HG03066 (cell line): Measurements from ENCODE around the gene VAV2.
"Not testable (repeated sequence)": the region's sequence is repeated elsewhere in the genome, so short reads cannot be mapped to it uniquely, and the experiment has no call there.

Experiments used
- ATAC-seq: cut with Tn5 transposase; IDR thresholded peaks from one replicate; pipeline ENCODE4 v1.9.1; 2021; ENCODE audit warnings: low read depth; ENCODE audit not compliant: unreplicated experiment

The VAV2 gene

DNA sequence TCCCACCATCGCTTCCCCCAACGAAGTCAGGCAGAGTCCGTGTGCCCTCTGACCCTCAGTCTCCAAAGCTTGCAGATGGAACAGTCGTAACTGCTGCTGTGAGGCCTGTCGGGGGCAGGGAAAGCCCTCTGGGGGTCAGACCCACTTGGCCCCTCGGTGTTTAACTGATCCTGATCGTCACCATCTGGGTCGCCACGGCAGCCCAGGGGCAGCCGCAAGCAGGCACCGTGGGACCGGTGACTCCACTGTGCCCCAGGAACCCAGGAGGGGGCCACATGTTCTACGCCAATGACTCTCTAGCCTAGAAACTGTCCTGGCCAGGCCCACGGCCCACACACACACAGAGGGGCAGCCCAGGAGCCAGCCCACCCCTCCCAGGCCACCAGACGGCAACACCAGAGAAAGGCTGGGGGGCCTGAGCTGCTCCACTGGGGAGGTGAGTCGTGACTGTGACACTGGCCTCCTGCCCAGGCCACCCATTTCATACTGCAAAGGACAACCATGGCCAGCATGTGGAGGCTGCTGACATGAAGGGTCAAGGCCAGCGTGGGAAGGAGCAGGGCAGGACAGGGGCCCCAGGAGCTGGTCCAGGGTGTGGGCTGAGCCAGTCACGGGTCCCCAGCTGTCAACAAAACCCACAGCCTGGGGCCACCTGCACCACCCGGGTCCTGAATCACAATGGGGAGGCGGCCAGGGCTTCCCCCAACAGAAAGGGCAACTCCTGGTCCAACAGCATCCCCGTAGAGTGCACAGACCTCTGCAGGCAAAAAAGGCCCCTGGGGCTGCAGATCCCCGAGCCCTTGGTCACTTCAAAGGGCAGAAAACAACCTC lies 20.8 kb downstream of the VAV2 start:
- no peak for ATAC-seq

DNA sequence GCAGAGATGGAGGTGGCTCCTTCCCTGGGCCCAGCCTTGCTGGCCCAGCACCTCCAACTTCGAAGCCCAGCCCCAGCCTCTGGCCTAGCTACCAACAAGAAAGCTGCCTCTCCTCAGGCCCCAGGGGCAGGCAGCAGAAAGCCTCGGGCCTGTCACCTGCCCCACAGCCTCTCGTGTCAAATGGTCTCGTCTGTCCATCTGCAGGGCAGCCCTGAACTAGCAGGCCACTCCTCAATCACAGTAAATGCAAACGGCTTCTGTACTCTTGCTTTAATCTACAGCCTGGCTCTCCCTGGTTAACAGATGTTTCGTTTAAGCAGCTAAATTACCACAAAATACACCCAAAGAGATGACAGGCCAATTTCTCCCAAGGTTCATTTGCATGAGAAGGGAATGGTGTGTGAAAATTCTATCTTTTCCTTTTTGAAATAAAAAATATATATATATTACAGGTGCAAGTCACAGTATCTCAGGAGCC lies 21.5 kb downstream of the VAV2 start:
- ATAC-seq = no peak

DNA sequence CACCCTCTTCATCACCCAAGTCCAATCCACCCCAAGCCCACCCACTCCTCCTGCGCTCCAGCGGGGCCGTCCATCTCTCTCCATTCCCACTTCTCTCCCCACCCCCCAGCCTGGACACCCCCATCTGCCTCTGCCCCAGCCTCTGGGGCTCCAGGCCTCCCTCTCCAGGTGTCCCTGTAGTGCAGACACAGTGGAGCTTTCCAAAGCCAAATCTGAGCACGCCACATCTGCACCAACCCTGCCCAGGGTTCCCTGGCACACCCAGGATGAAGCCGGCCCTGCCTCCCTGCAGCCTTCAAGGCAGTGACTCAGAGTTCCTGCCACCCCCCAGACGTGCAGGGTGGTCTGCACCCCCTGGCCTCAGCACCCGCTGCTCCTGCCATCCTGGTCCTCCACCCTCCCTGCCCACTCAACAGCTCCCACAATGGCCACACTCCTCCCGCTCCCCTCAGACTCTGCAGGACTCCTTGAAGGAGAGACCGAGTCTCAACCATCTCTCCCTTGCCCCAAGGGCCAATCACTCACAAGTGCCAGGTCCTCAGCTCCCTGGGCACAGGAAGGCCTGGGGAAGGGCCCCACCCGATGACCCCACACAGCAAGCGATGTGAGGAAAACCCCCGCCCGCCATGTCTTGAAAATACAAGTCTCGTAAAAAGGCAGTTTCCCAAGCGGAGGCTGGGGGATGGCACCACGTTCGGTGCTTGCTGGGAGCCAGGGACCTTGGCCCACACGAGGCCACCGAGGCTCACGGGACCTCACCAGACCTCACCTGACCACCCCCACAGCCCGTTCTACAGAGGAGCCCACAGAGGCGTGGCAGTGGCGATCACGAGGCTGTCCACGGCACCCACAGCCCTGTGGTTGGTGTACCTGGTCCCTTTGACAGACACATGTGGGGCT lies 22.2 kb downstream of the VAV2 start:
- no peak for ATAC-seq

DNA sequence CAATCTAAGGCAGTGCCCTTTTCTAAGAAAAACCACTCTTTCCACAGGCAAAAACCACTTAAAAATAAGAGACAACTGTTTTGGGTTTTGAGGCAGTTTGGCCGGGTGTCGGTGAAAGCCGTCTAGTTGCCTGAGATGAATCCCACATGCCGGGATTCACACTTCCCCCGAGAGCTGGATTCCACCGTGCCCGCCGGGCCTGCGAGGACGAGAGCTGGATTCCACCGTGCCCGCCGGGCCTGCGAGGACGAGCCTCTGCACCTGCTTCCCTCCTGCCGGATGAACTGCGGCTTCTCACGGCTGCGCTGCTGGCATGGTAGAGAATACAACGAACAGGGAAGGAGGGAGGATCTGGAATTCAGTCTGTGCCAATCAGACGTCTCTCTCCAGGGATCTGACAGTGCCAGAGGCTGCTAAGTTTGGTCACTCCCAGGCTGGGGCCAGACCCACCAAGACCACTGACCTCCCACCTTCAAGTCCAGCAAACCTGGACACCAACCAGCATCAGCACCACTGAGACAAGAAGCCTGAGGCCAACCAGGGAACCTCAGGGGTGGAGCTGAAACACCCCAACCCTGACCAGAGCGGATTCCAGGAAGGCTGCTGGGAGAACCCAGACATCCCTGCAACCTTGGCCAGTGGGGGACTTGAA lies 23.0 kb downstream of the VAV2 start:
- no peak for ATAC-seq

DNA sequence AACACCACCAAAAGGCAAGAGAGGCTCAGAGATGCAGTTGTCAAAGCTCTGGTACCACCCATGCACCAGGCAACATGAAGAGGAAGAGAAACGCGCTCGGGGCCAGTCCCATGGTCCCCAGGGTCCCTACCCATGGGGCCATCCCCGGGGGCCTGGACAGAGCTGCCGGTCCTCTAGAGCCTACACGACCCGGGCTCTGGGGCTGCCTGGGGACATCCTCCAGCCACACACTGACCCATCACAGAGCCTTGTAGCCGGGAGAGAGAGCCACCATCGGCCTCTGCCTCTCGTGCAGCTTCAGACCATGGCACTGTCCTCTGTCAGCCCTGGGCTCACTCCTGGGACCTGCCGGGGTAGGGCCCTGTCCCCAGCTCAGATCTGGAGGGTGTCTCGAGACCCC lies 23.7 kb downstream of the VAV2 start:
- no peak for ATAC-seq

DNA sequence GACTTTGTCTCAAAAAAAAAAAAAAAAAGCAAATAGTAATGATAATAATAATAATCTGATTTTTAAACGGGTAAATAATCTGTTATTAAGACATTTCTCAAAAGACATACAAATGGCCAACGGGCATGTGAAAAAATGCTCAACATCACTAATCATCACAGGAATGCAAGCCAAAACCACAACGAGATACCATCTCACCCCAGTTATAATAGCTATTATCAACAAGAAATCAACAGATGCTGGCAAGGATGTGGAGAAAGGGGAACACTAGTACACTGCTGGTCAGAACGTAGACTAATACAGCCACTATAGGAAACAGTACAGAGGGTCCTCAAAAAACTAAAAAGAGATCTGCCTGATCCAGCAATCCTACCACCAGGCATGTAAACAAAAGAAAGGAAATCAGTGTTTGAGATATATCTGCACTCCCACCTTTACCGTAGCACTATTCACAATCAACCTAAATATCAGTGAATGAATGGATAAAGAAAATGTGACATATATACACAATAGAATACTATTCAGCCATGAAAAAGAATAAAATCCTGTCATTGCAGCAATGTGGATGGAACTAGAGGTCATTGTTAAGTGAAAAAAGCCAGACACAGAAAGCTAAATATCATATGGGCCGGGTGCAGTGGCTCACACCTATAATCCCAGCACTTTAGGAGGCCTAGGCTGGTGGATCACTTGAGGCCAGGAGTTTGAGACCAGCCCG lies 24.9 kb downstream of the VAV2 start:
- ATAC-seq = no peak

DNA sequence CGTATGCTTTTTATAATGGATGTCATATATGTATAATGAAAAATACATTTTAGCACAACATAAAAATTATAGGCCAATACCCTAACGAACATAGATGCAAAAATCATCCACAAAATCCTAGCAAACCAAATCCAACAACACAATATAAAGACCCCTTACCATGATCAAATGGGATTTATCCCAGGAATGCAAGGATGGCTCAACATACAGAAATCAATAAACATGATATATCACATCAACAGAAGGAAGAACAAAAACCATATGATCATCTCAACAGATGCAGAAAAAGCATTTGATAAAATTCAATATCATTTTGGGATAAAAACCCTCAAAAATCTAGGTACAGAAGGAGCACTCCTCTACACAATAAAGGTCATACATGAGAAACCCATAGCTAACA lies 27.7 kb downstream of the VAV2 start:
- no peak for ATAC-seq

DNA sequence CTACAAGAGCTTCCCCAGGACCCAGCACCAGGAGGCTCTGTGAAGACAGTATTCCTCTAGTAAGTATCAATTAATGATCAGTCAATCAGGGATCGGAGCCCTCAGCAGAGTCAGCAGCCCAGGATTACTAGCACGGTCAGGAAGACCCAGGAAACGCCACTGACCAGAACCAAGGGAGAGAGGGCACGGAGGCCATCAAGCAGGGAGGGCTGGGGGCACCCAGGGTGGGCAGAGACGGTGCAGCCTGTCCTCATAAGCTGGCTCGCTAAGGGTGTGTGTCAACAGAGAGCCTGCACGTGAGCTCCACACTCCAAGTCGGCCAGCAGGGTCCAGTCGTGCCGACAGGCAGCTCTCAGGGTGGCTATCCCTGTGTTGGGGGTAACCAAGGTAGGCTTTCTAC lies 29.0 kb downstream of the VAV2 start:
- ATAC-seq = no peak

DNA sequence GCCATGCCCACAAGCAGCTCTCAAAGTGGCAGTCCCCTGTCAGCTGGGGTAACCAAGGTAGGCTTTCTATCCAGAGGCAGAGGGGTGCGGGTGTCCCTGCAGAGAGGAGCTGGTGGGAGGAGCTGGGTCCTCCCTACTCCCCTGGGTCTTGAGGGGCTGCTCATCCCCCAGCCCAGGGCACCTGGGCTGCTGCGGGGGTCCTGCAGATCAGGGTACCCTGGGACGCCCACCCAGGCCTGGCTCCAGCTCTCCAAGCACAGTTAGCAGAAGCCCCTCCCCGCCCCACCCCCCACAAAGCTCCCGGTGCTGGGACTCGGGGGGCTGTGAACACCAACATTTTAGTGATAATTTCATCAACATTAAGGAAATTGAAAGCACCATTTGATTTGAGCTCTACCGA lies 29.8 kb downstream of the VAV2 start:
- ATAC-seq = no peak

DNA sequence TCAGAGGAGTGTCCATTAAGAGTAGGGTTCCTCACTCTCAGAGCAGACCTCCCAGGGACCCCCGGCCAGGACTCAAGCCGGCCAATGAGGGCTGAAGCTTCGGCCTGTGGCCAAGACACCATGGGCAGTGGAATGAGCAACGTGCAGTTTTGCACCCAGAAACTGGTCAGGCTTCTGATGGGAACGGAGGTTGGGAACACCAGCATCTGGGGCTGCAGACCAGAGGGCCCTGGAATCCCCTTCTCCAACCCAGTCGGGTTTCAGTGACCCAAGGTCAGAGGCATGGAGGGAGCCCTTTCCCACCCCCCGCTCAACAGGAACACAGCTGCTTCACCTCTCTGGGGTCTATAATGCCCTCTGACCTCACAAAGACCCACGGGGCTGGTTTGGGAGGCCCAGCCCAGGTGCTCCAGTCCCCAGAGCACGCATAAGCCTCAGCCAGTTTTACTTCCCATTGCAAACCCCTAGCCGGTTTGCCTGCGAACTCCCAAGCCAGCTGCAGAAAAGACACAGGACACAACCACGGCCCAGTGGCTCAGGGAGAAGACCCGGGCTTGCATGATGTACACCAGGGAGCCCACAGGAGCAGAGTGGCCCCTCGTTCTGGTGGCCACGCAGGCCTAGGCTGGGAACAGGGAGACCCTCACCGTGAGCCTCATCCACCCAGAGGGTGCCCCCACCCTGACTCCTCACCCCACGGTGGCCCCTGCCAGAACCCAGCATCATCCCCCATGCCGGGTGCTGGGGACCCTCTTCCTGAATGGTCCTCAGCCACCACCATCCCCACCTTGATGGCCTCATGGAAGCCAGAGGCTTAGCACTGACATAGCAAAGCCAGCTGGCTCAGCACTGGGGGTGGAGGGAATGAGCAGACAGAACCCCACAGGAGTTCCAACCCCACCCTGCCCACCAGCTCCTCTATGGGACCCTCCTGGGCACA lies 30.6 kb downstream of the VAV2 start:
- ATAC-seq = no peak

DNA sequence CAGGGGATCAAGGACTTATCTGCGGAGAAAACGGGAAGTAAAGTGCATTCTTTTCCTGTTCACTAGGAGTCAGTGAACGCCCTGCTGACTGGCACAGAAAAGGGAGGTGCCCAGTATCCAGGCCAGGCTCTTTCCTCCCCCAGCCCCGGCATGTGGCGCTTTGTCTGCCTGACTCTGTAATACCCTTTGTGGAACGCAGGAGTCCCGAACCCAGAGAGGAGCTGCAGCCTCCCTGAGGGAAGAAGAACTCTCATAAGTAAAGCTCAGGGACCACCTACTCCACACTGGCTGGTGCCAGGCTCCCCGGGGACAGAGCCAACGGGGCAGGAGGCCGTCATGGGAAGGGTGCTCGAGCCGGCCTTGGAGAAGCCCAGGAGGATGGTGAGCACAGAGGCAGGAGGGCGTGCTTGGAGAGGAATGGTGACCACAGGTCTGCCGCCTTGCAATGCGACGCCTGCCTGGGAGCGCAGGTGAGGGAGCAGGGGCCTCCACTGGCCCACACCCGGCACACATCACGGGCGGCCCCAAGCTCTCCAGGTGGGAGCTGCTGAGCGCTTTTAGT lies 31.5 kb downstream of the VAV2 start:
- no peak for ATAC-seq

DNA sequence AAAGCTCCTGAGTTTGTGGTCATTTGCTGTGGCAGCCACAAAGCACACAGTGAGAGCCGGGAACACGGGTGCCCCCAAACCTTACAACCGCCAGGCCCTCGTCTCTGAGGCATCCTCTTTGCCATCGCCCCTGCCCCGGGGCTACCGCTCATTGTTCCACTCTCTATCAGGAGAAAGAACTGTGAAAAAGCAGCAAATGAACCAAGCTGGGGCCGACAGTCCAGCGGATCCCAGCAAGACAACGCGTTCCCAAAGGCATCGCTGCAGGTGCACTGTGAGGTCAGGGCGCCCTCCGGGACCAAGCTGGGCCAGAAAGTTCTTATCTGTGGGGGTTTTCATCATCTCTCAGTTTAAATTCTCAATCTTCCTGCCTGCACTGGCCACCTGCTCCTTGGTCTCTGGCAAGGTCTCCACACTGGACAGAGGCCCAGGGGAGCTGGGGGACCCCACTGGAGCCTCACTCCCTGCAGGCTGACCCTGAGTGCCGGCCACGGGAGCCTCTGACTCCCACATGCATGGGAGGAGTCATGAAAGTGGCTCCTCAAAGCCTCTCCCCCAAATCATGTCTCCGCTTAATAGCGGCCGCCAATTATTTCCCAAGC lies 32.1 kb downstream of the VAV2 start:
- no peak for ATAC-seq

DNA sequence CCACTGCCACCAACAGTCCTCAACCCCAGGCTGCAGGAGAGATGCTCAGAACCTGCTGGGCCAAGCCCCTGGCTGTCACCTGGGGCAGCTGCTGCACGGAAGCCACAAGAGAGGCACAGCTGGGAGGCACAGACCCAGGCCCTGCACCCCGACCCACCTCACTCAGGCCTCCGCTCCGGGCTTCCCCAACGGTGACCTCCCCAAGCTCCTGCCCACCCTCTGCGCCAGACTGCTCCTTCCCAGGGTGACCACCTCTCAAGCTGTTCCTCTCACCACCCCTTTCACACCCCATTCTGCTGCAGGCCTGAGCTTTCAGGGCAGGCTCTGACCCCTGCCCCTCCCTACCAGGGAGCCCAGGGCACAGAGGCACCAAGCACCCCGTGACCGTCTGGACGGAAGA lies 33.0 kb downstream of the VAV2 start:
- ATAC-seq = no peak

DNA sequence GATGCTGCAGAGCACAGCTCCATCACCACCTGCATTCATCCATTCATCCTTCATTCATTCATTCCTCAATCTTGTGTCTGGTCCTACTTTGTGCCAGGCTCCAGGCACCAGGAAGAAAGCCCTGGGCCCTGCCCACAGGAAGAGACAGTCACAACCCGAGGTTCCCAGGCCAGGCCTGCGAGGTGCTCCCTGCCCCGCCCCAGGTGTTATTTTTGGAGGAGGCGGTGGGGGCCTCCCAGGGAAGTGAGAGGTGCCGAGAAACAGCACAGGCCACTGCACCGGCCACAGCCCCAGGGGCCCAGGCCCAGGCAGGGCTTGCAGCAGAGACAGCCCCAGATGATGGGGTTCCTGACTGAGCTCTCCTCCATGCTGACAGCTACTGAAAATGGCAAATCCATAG lies 33.4 kb downstream of the VAV2 start:
- no peak for ATAC-seq

DNA sequence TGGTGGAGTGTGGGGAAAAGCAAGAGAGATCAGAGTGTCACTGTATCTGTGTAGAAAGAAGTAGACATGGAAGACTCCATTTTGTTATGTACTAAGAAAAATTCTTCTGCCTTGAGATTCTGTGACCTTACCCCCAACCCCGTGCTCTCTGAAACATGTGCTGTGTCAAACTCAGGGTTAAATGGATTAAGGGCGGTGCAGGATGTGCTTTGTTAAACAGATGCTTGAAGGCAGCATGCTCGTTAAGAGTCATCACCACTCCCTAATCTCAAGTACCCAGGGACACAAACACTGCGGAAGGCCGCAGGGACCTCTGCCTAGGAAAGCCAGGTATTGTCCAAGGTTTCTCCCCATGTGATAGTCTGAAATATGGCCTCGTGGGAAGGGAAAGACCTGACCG lies 34.4 kb downstream of the VAV2 start:
- ATAC-seq = not testable (repeated sequence)

DNA sequence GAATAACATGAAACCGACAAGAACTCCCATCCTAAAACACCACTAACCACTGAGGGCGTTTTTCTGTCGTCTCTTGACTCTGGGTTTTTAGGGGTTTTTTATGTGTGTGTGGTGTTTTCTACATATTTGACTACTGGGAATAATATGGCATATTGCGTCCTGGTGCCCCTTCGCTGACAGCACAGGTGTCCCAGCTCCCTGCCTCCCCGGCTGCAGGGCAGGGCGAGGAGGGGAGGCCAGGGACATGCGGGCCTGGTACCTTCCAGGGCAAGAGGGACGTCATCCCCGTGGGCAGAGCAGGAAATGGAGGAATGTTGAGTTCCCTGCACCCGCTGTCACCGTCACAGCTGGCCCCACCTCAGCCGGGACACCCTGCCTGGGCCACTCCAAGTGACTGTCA lies 34.8 kb downstream of the VAV2 start:
- no peak for ATAC-seq

DNA sequence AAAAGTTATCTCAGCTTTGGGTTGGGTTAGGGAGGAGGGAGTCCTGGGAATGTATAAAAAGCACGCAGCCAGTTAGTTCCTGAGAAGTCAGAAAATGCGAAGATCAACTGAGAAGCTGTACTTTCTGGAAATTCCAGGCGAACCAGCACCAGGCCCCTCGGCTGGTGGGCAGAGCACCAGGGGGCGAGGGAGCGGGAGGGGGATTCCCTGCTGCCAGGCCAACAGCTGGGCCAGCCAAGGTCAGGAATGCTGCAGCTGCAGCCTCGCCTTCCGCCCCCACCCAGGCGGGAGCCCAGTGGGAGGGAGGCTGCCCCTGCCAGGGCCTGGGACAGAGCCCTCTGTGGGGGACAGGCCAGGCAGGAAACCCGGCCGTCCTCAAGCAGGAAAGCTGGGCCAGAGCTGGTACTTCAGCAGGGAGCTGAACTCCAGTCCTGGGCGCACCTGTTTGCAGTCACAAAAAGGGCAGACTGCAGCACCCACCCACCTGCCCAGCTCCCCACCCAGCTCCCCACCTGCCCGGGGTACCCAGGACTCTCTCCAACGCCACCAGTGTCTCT lies 35.5 kb downstream of the VAV2 start:
- no peak for ATAC-seq

DNA sequence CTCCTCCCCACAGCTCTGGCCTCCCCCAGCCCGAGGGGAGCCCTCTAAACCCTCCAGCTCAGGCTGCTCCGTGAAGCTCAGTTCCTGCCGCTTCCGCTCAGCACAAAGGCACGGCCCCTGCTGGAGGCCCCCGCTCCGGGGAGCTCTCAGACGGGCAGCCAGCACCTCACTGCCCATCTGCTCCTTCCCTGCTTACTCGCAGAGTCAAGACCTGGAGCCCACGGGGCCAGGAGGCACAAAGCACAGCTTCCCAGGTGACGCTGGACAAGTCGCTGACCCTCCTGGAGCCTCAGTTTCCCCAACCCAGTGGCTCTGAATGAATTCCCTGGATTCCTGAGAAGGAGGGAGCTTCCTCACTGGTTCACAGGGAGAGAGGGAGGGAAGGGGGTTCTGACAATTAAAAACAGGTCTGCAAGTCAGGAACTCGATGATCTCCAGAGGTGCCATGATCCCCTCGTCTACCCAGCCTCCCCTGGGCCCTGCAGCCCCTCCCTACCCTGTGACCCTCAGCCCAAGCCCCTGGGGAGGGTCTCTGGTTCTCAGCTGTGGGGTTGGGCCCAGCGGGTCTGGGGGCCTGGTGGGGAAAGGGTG lies 36.2 kb downstream of the VAV2 start:
- no peak for ATAC-seq
